Subcutaneous abdominal adipose tissue (tissue), 5 donors: ENCODE measurements around the gene AGO3.
A peak's percentile ranks its signal among the peaks of the same experiment; 100 is the strongest.

Source experiments
- H3K27ac ChIP-seq: one replicate; pipeline ENCODE4 v1.7.0; 2013; ENCODE audit warnings: low read depth, mild to moderate bottlenecking, inconsistent platforms, low read length, moderate library complexity
- H3K27me3 ChIP-seq, 5 donors: one replicate each; pipeline ENCODE4 v1.7.0; 2013; ENCODE audit warnings: low read length in 5 of 5, inconsistent platforms in 1 of 5; ENCODE audit not compliant: control insufficient read depth in 5 of 5, insufficient read depth in 4 of 5
- H3K36me3 ChIP-seq, 5 donors: one replicate each; pipeline ENCODE4 v1.7.0; 2013; ENCODE audit warnings: low read length in 5 of 5; ENCODE audit not compliant: control insufficient read depth in 5 of 5, insufficient read depth in 5 of 5
- H3K4me1 ChIP-seq, 5 donors: one replicate each; pipeline ENCODE4 v1.7.0; 2013; ENCODE audit warnings: low read length in 5 of 5, mild to moderate bottlenecking in 3 of 5, moderate library complexity in 1 of 5; ENCODE audit not compliant: control insufficient read depth in 5 of 5, insufficient read depth in 5 of 5
- H3K4me3 ChIP-seq, 5 donors: one replicate each; pipeline ENCODE4 v1.7.0; 2013; ENCODE audit warnings: low read length in 5 of 5, low read depth in 1 of 5
- H3K9ac ChIP-seq, 5 donors: one replicate each; pipeline ENCODE4 v1.7.0; 2013; ENCODE audit warnings: low read length in 5 of 5, mild to moderate bottlenecking in 4 of 5, moderate library complexity in 3 of 5
- H3K9me3 ChIP-seq, 5 donors: one replicate each; pipeline ENCODE4 v1.7.0; 2013; ENCODE audit warnings: low read length in 5 of 5; ENCODE audit not compliant: control insufficient read depth in 5 of 5
- donor health status: healthy.
- donor health status: healthy.
- donor health status: healthy.
- donor health status: healthy.
- donor health status: healthy.

Gene AGO3

GRCh38 chr1:36085126-36085525 lies 154.2 kb downstream of the AGO3 start:
- Histone ChIP-seq H3K4me3 (no peak overlapping the region), H3K27ac (no peak overlapping the region), H3K27me3 (peaks cover 0 to 13% (median 4%) of the 10 kb centered on the region in 5 donors), H3K9me3 (no peaks in the 10 kb centered on the region), H3K36me3 (no peaks in the 10 kb centered on the region), H3K9ac (no peak overlapping the region), H3K4me1 (peaks cover 4 to 34% (median 25%) of the 10 kb centered on the region in 5 donors)

GRCh38 chr1:36085686-36086526 lies 155.0 kb downstream of the AGO3 start:
- no peaks in the 10 kb centered on the region for H3K9me3 ChIP-seq
- H3K27me3 ChIP-seq: peaks cover 0 to 13% (median 4%) of the 10 kb centered on the region in 5 donors
- no peak overlapping the region for H3K27ac ChIP-seq
- H3K36me3 ChIP-seq: peaks cover 0 to under 1% (median 0%) of the 10 kb centered on the region in 5 donors
- no peak overlapping the region for H3K4me3 ChIP-seq
- peaks cover 4 to 35% (median 28%) of the 10 kb centered on the region in 5 donors for H3K4me1 ChIP-seq
- H3K9ac ChIP-seq: no peak overlapping the region

- Histone ChIP-seq H3K36me3 (peaks cover 0 to 9% (median 8%) of the 10 kb centered on the region in 5 donors), H3K4me1 (peaks cover 4 to 41% (median 28%) of the 10 kb centered on the region in 5 donors), H3K27ac (no peak overlapping the region), H3K9me3 (no peaks in the 10 kb centered on the region), H3K27me3 (peaks cover 0 to 13% (median 4%) of the 10 kb centered on the region in 5 donors), H3K9ac (no peak overlapping the region), H3K4me3 (no peak overlapping the region)
Measured at GRCh38 chr1:36086529-36087232, 155.8 kb downstream of the AGO3 start.

GRCh38 chr1:36087233-36088123 lies 156.6 kb downstream of the AGO3 start:
- H3K9me3 ChIP-seq: no peaks in the 10 kb centered on the region
- H3K27ac ChIP-seq: no peak overlapping the region
- H3K4me3 ChIP-seq: peak overlapping the region in 2 of 5 donors; percentile 19 to 94
- H3K36me3 ChIP-seq: peaks cover 0 to 17% (median 16%) of the 10 kb centered on the region in 5 donors
- no peak overlapping the region for H3K9ac ChIP-seq
- H3K4me1 ChIP-seq: peaks cover 4 to 41% (median 28%) of the 10 kb centered on the region in 5 donors
- H3K27me3 ChIP-seq: peaks cover 0 to 13% (median 4%) of the 10 kb centered on the region in 5 donors

- Histone ChIP-seq H3K9ac (peak overlapping the region; percentile 48 to 92 (median 86)), H3K4me1 (peaks cover 4 to 46% (median 32%) of the 10 kb centered on the region in 5 donors), H3K27ac (peak overlapping the region; percentile 92)
Measured at GRCh38 chr1:36088265-36088576, 157.3 kb downstream of the AGO3 start.

GRCh38 chr1:36088577-36089392 lies 157.9 kb downstream of the AGO3 start, which contains the start of gene ADPRS:
Gene ADPRS (plus strand): TSS chr1:36088892. CDS start chr1:36088905, 13 bp downstream.
- H3K4me1 ChIP-seq: peaks cover 4 to 48% (median 35%) of the 10 kb centered on the region in 5 donors
- H3K27me3 ChIP-seq: peaks cover 0 to 13% (median 4%) of the 10 kb centered on the region in 5 donors
- peaks cover 0 to 30% (median 29%) of the 10 kb centered on the region in 5 donors for H3K36me3 ChIP-seq
- peak within 1 kb of the TSS; percentile 92 for H3K27ac ChIP-seq
- H3K9me3 ChIP-seq: no peaks in the 10 kb centered on the region
- H3K9ac ChIP-seq: peak within 1 kb of the TSS; percentile 48 to 92 (median 86)
- H3K4me3 ChIP-seq: peak within 1 kb of the TSS; percentile 92 to 96 (median 94)

More at GRCh38 chr1:36088265-36088576, 157.3 kb downstream of the AGO3 start:
- Histone ChIP-seq H3K27me3 (peaks cover 0 to 13% (median 4%) of the 10 kb centered on the region in 5 donors), H3K36me3 (peaks cover 0 to 24% (median 23%) of the 10 kb centered on the region in 5 donors), H3K4me3 (peak overlapping the region; percentile 19 to 96 (median 94)), H3K9me3 (no peaks in the 10 kb centered on the region)

GRCh38 chr1:36089393-36090121 lies 158.7 kb downstream of the AGO3 start:
- H3K4me1 ChIP-seq: peaks cover 2 to 48% (median 34%) of the 10 kb centered on the region in 5 donors
- no peaks in the 10 kb centered on the region for H3K9me3 ChIP-seq
- H3K9ac ChIP-seq: peak overlapping the region; percentile 22 to 92 (median 86)
- H3K27me3 ChIP-seq: peaks cover 0 to 7% (median 4%) of the 10 kb centered on the region in 5 donors
- peak overlapping the region; percentile 92 to 96 (median 94) for H3K4me3 ChIP-seq
- peak overlapping the region; percentile 92 for H3K27ac ChIP-seq
- peaks cover 0 to 37% (median 36%) of the 10 kb centered on the region in 5 donors for H3K36me3 ChIP-seq

GRCh38 chr1:36091141-36091540 lies 160.2 kb downstream of the AGO3 start:
- Histone ChIP-seq H3K27ac (no peak overlapping the region), H3K4me3 (no peak overlapping the region), H3K4me1 (peaks cover 2 to 59% (median 42%) of the 10 kb centered on the region in 5 donors), H3K9ac (no peak overlapping the region), H3K27me3 (no peaks in the 10 kb centered on the region), H3K9me3 (no peaks in the 10 kb centered on the region), H3K36me3 (peaks cover 0 to 49% (median 47%) of the 10 kb centered on the region in 5 donors)
